Neuronal stem cell (in vitro differentiated cells): ENCODE data around the gene PMS1.

Experiments
- DNase-seq: peaks from one replicate; pipeline ENCODE4 v3.0.0-alpha.2; 2013; ENCODE audit warnings: low spot score
- H2AFZ ChIP-seq: one replicate; pipeline ENCODE4 v1.6.1; 2013; ENCODE audit warnings: mild to moderate bottlenecking, low read length, inconsistent platforms
- H2AK5ac ChIP-seq: 2 replicates; pipeline ENCODE4 v1.6.1; 2013; ENCODE audit warnings: low read depth, mild to moderate bottlenecking, inconsistent platforms, low read length, moderate library complexity, mixed read lengths
- H2BK120ac ChIP-seq: 2 replicates; pipeline ENCODE4 v1.6.1; 2013; ENCODE audit warnings: low read depth, mild to moderate bottlenecking, inconsistent platforms, low read length, moderate library complexity, mixed read lengths
- H2BK12ac ChIP-seq: one replicate; pipeline ENCODE4 v1.6.1; 2013; ENCODE audit warnings: low read length, inconsistent platforms
- H2BK15ac ChIP-seq: 2 replicates; pipeline ENCODE4 v1.6.1; 2013; ENCODE audit warnings: mild to moderate bottlenecking, low read length, inconsistent platforms, mixed read lengths
- H2BK5ac ChIP-seq: one replicate; pipeline ENCODE4 v1.6.1; 2013; ENCODE audit warnings: inconsistent platforms, mild to moderate bottlenecking, low read length, moderate library complexity
- H3K14ac ChIP-seq: one replicate; pipeline ENCODE4 v1.6.1; 2013; ENCODE audit warnings: low read length, inconsistent platforms
- H3K18ac ChIP-seq: 2 replicates; pipeline ENCODE4 v1.6.1; 2013; ENCODE audit warnings: low read length, inconsistent platforms
- H3K23ac ChIP-seq: 2 replicates; pipeline ENCODE4 v1.6.1; 2013; ENCODE audit warnings: low read depth, mild to moderate bottlenecking, mixed read lengths, low read length, inconsistent platforms; ENCODE audit not compliant: poor library complexity
- H3K27ac ChIP-seq: replicated peaks from 3 replicates; pipeline ENCODE4 v1.5.1; 2013; ENCODE audit warnings: low read length, inconsistent platforms
- H3K27me3 ChIP-seq, 3 experiments: 2 replicates each; pipeline ENCODE4 v1.6.1; 2013; ENCODE audit warnings: low read length in 3 of 3, mild to moderate bottlenecking in 2 of 3, inconsistent platforms in 1 of 3, low read depth in 1 of 3, mixed read lengths in 1 of 3, moderate library complexity in 1 of 3; ENCODE audit not compliant: control insufficient read depth in 3 of 3, insufficient read depth in 3 of 3
- H3K36me3 ChIP-seq, 2 donors: replicated peaks in 1 of 2; 2 replicates each; pipeline ENCODE4 v1.6.1; 2013; ENCODE audit warnings: low read length in 2 of 2; ENCODE audit not compliant: control insufficient read depth in 2 of 2, insufficient read depth in 2 of 2
- H3K4ac ChIP-seq: 2 replicates; pipeline ENCODE4 v1.6.1; 2013; ENCODE audit warnings: inconsistent platforms, mild to moderate bottlenecking, low read length, moderate library complexity
- H3K4me1 ChIP-seq, 2 donors: 1 replicate in 1 of 2; 2 replicates in 1 of 2; pipeline ENCODE4 v1.6.1; 2013; ENCODE audit warnings: low read length in 2 of 2, low read depth in 1 of 2; ENCODE audit not compliant: control insufficient read depth in 2 of 2, insufficient read depth in 1 of 2
- H3K4me2 ChIP-seq: one replicate; pipeline ENCODE4 v1.6.1; 2013; ENCODE audit warnings: mild to moderate bottlenecking, low read length, inconsistent platforms; ENCODE audit not compliant: insufficient read depth, poor library complexity, severe bottlenecking
- H3K4me3 ChIP-seq, 2 donors: 2 replicates each; pipeline ENCODE4 v1.5.1; 2013; ENCODE audit warnings: low read length in 2 of 2, mild to moderate bottlenecking in 2 of 2, inconsistent platforms in 1 of 2, moderate library complexity in 1 of 2
- H3K79me1 ChIP-seq: one replicate; pipeline ENCODE4 v1.6.1; 2013; ENCODE audit warnings: low read depth, mild to moderate bottlenecking, inconsistent platforms, low read length, moderate library complexity
- H3K9ac ChIP-seq: one replicate; pipeline ENCODE4 v1.6.1; 2013; ENCODE audit warnings: mild to moderate bottlenecking, low read depth, low read length, inconsistent platforms; ENCODE audit not compliant: poor library complexity
- H3K9me3 ChIP-seq, 2 donors: replicated peaks in 1 of 2; 2 replicates each; pipeline versions ENCODE3 to v1.6.1; 2013; ENCODE audit warnings: low read length in 2 of 2, mild to moderate bottlenecking in 2 of 2, inconsistent platforms in 1 of 2, low read depth in 1 of 2, mixed read lengths in 1 of 2, moderate library complexity in 1 of 2; ENCODE audit not compliant: control insufficient read depth in 2 of 2, insufficient read depth in 1 of 2
- H4K8ac ChIP-seq: one replicate; pipeline ENCODE4 v1.6.1; 2013; ENCODE audit warnings: low read depth, mild to moderate bottlenecking, inconsistent platforms, low read length, moderate library complexity
- H4K91ac ChIP-seq: one replicate; pipeline ENCODE4 v1.6.1; 2013; ENCODE audit warnings: low read length, low read depth, mild to moderate bottlenecking, inconsistent platforms; ENCODE audit not compliant: poor library complexity
- WGBS, 2 donors: extraction: QIAGEN DNeasy Blood & Tissue Kit; methylation state at CpG; one replicate each; pipeline ENCODE4 v1.1.7; 2013; ENCODE audit warnings: missing lambda C conversion rate in 2 of 2, mixed read lengths in 1 of 2; ENCODE audit not compliant: insufficient read length in 2 of 2, insufficient replicate concordance in 1 of 2; ENCODE audit errors: extremely low coverage in 2 of 2; 5-methylcytosine and 5-hydroxymethylcytosine counted together

The PMS1 gene

DNA sequence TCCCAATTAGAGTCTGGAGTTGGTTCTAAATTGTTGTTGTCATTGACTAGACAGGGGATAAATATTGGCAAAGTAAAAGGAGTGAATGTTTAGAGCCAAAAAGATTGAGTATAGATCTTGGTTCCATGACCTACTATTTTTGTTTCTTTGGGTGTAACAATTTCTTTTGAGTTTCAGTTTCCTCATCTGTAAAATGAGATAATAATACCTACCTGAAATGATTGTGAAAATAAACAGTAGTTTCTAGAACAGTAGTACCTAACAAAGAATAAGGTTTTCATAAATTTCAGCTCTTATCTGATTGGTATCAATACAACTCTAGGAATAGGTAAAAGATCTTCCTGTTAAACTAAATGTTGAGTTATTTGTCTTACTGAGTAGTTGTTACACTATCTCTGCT is 56.8 kb downstream of the PMS1 start:
- H3K14ac ChIP-seq: no peak overlapping the region
- H4K8ac ChIP-seq: no peak overlapping the region
- no peak for DNase-seq
- H2BK5ac ChIP-seq: no peak overlapping the region
- H3K4me2 ChIP-seq: no peak overlapping the region
- no peak overlapping the region for H4K91ac ChIP-seq
- H3K9ac ChIP-seq: no peak overlapping the region
- H2BK15ac ChIP-seq: no peak overlapping the region
- no peak overlapping the region for H3K23ac ChIP-seq
- peaks cover 0 to 2% of the 10 kb centered on the region in 2 donors for H3K4me1 ChIP-seq
- no peak overlapping the region for H2AK5ac ChIP-seq
- H2AFZ ChIP-seq: no peak overlapping the region
- H3K27me3 ChIP-seq: no peaks in the 10 kb centered on the region
- H3K79me1 ChIP-seq: no peaks in the 10 kb centered on the region
- H3K36me3 ChIP-seq: peaks cover 1 to 57% of the 10 kb centered on the region in 2 donors
- no peak overlapping the region for H3K18ac ChIP-seq
- no peak overlapping the region for H3K4me3 ChIP-seq
- no peak overlapping the region for H3K27ac ChIP-seq
- H2BK12ac ChIP-seq: no peak overlapping the region
- H2BK120ac ChIP-seq: no peak overlapping the region
- H3K4ac ChIP-seq: no peak overlapping the region
- no peaks in the 10 kb centered on the region for H3K9me3 ChIP-seq

DNA sequence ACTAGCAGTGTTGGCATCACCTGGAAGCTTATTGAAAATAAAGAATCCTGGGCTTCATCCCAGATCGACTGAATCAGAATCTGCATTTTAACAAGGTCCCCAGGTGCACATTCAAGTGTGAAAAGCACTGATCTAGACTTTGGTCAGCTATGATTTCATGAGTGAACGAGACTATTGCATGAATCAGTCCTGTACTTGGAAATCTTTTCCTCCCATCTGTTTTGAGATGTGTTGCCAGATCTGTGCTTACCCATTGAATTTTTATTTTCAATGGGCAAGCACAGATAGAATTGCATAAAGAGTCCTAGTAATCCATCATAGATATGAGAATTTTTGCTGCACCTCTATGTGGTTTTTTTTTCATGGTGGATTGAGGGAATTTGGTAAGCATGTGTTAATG is 64.0 kb downstream of the PMS1 start:
- Histone ChIP-seq H2BK120ac (no peak overlapping the region), H2AK5ac (no peak overlapping the region), H3K27ac (no peak overlapping the region), H3K36me3 (peaks cover 5 to 81% of the 10 kb centered on the region in 2 donors), H3K79me1 (no peaks in the 10 kb centered on the region), H3K23ac (no peak overlapping the region), H3K4me1 (peaks cover 0 to 3% of the 10 kb centered on the region in 2 donors), H3K9me3 (no peaks in the 10 kb centered on the region), H4K91ac (no peak overlapping the region), H3K4ac (no peak overlapping the region), H3K18ac (no peak overlapping the region), H3K14ac (no peak overlapping the region), H2BK15ac (no peak overlapping the region), H2BK5ac (no peak overlapping the region), H3K27me3 (no peaks in the 10 kb centered on the region), H3K4me2 (no peak overlapping the region), H3K9ac (no peak overlapping the region), H4K8ac (no peak overlapping the region), H3K4me3 (no peak overlapping the region), H2AFZ (no peak overlapping the region), H2BK12ac (no peak overlapping the region)
- no CpG with 5 or more reads among the region's 2 CpGs for WGBS, 2 donors
- no peak for DNase-seq

DNA sequence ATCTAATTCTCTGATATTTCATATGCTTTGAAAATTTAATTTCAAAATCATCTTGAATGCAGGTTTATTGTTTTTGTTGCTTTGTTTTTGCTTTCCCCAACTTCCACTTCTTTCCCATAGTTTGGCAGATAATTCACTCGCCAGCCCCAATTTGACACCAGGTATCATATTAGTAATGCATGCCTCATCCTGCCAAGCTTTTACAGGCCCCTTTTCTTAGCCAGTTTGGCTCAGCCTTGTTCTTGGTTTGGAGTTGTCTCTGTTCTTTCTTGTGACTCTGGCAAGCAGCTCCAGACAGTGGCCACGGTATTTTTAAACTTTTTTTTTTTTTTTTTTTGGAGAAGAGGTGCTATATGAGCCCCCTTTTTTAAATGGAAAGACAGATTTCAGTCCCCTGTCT is 65.3 kb downstream of the PMS1 start:
- no peak overlapping the region for H3K4ac ChIP-seq
- no CpG with 5 or more reads among the region's 2 CpGs for WGBS, 2 donors

DNA sequence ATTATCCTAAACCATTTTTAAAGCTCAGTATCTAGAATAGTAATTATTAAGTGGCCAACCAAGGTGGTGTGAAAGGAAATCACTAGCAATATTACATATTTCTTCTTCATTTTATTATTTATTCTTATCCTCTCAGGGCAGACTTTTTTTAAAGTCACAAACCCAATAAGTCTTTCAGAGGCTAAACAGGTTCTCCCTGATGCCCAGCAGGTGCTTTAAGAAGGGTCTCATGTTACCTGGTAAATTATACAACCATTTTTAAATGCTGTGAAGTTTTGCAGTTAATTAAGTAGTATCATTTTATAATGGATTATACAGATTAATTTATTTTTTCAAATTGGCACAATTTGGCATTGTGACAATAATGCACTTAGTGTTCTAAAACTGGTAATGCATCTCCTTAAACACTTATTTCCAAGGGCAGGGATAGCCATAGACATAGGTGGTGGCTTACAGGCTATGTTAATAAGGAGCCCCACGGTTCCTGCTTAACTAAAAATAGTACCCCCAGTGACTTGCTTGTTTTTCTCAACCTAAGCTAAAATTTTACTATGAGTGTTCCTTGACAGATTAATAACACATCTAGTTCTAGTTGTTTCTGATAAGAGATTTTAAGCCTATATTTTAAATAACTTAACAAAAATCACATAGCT is 67.0 kb downstream of the PMS1 start:
- Histone ChIP-seq H3K14ac (no peak overlapping the region), H2BK15ac (no peak overlapping the region), H3K4me1 (peaks cover 0 to 3% of the 10 kb centered on the region in 2 donors), H3K27ac (no peak overlapping the region), H3K9me3 (no peaks in the 10 kb centered on the region), H3K9ac (no peak overlapping the region), H3K23ac (no peak overlapping the region), H3K4me3 (no peak overlapping the region), H2BK12ac (no peak overlapping the region), H3K27me3 (no peaks in the 10 kb centered on the region), H2AK5ac (no peak overlapping the region), H4K8ac (no peak overlapping the region), H2AFZ (no peak overlapping the region), H2BK120ac (no peak overlapping the region), H2BK5ac (no peak overlapping the region), H3K4ac (no peak overlapping the region), H3K36me3 (peaks cover 3 to 85% of the 10 kb centered on the region in 2 donors), H3K4me2 (no peak overlapping the region), H4K91ac (no peak overlapping the region), H3K79me1 (no peaks in the 10 kb centered on the region), H3K18ac (no peak overlapping the region)
- no peak for DNase-seq
- WGBS, 2 donors: no CpG with 5 or more reads among the region's 1 CpG

More for the DNA sequence above, 65.3 kb downstream of the PMS1 start:
- no peak overlapping the region for H3K14ac ChIP-seq
- no peak overlapping the region for H3K23ac ChIP-seq
- peaks cover 0 to 3% of the 10 kb centered on the region in 2 donors for H3K4me1 ChIP-seq
- no peak overlapping the region for H2BK5ac ChIP-seq
- H2BK120ac ChIP-seq: no peak overlapping the region
- no peak overlapping the region for H2BK15ac ChIP-seq
- no peak overlapping the region for H3K4me3 ChIP-seq
- no peak overlapping the region for H3K18ac ChIP-seq
- no peak overlapping the region for H4K8ac ChIP-seq
- no peak overlapping the region for H2AK5ac ChIP-seq
- H4K91ac ChIP-seq: no peak overlapping the region
- H2AFZ ChIP-seq: no peak overlapping the region
- H3K9ac ChIP-seq: no peak overlapping the region
- peaks cover 5 to 83% of the 10 kb centered on the region in 2 donors for H3K36me3 ChIP-seq
- H3K79me1 ChIP-seq: no peaks in the 10 kb centered on the region
- no peak overlapping the region for H2BK12ac ChIP-seq
- H3K9me3 ChIP-seq: no peaks in the 10 kb centered on the region
- no peak for DNase-seq
- H3K27ac ChIP-seq: no peak overlapping the region
- H3K27me3 ChIP-seq: no peaks in the 10 kb centered on the region
- no peak overlapping the region for H3K4me2 ChIP-seq
